Epidermal melanocyte (primary cell): ENCODE results near the gene CGRRF1.

Source experiments
- DNase-seq: peaks from one replicate; pipeline ENCODE4 v3.0.0; 2011; ENCODE audit warnings: low spot score; ENCODE audit not compliant: insufficient read length

CGRRF1 gene

DNA sequence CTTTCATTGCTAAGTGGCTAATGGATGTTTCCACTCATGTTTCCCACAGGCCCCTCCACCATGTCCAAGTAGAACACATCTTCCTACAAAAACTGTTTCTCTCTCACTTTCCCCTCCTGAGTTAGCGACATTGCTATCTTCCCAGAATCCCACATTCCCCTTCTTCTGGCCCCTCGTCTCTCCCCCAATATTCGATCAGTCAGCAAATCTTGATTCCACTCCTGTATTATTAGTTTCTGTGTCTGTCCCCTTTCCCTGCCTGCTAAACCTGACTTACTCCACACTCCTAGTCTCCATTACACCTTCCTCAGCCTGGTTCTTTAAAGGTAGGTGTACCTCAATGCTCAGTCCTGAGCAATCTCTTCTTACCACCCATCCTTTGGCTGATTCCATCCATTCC, 37.9 kb downstream of the CGRRF1 start:
- no peak for DNase-seq

GRCh38 chr14:54548491-54548890, 38.8 kb downstream of the CGRRF1 start:
- DNase-seq = no peak

DNA sequence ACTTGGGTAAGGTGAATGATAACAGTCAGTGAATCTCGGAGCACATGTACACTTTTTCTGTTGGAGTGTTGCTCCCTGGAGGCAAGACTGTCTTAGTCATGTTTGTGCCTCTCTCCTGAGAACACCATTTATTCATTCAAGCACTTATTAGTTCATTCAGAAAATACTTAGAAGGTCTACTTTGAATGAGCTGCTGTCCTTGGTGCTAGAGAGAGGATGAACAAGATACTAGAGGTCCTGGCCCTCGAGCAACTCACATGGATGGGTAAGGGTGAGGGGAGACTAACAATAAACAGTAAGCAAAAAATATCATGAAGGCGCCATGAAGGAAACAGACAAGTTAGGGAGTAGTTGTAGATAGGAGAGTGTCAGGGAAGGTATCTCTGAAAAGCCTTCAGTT, 40.2 kb downstream of the CGRRF1 start:
- DNase-seq = no peak

DNA sequence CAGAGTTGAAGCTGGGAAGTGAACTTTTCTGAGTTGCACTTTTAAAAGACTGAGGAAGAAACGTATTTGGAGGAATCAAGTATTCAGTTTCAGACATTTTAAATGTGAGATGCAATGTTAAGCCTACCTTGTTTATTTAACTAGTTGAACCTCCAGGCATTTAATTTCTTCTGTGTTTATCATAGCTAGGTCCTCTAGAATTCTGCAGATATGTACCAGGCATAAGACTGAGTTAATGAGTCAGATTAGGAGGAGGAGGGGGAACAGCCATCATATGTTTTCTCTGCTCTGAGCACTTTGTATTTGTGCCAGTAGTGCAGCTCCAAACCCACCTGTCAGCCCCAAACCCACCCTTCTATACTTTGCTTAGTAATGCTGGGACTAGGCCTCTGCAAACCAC, 40.8 kb downstream of the CGRRF1 start:
- no peak for DNase-seq

DNA sequence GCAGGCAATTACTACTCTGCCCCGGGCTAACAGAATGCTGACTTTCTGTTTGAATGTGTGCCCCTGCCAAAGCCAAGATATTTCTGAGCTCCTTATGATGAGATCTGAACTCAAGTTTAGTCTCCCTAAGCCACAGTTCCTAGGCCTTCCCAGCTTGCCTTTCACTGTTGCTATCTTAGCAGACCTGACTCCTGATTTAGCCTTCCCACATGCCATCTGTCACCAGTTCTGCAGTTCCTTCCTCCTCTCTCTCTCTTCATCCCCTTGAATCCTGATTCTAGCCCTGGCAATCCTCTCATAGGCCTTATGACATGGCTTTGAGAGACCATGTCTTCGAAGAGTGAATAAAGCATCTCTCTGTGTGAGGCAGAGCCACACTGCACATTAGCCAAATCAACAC, 44.7 kb downstream of the CGRRF1 start:
- no peak for DNase-seq

GRCh38 chr14:54555651-54556050, 45.9 kb downstream of the CGRRF1 start:
- no peak for DNase-seq

DNA sequence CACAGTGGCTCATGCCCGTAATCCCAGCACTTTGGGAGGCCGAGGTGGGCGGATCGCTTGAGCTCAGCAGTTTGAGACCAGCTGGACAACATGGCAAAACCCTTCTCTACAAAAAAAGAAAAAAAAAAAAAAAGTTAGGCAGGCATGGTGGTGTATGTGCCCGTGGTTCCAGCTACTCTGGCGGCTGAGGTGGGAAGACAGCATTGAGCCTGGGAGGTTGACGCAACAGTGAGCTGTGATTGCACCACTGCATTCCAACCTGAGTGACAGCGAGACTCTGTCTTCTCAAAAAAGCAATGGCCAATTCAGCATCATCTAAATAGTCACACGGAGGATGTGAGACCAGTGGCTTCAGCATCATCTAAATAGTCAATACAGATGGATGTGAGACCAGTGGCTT, 46.8 kb downstream of the CGRRF1 start:
- no peak for DNase-seq

GRCh38 chr14:54562334-54562733, 52.6 kb downstream of the CGRRF1 start:
- DNase-seq = no peak

DNA sequence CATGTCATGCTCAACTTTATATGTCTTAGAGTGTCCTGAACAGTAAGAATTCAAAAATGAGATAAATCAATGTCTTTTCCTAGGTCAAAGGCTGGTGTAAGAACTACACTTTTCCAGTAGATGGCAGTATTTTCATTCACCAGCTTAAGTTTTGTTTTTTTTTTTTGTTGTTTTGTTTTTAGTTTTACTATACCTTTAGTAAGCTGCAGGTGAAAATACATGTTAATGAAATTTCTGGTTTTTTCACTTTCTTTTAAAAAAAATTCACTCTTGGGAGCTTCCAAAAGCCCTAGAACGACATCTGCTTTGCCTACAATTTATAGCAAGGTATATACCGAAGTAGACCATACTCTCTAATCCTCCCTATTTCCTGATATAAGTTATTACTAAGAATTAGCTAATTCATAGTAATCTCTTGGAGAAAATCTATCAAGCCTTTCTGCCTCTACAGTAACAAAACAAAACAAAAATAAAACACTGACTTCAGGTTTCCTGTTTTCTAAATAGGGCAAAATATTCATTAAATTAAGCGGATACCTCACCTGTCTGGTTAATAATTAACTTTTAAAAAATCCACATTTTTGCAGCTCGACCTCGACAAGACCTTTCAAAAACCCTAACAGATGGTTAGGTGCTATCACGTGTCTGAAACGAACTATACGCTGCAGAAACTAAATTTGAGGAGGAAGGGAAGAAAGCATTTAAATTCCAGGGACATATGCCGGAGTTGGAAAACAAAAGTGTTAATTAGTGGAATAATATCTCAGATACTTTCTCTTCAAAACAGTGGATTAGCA, 54.6 kb downstream of the CGRRF1 start:
- no peak for DNase-seq

DNA sequence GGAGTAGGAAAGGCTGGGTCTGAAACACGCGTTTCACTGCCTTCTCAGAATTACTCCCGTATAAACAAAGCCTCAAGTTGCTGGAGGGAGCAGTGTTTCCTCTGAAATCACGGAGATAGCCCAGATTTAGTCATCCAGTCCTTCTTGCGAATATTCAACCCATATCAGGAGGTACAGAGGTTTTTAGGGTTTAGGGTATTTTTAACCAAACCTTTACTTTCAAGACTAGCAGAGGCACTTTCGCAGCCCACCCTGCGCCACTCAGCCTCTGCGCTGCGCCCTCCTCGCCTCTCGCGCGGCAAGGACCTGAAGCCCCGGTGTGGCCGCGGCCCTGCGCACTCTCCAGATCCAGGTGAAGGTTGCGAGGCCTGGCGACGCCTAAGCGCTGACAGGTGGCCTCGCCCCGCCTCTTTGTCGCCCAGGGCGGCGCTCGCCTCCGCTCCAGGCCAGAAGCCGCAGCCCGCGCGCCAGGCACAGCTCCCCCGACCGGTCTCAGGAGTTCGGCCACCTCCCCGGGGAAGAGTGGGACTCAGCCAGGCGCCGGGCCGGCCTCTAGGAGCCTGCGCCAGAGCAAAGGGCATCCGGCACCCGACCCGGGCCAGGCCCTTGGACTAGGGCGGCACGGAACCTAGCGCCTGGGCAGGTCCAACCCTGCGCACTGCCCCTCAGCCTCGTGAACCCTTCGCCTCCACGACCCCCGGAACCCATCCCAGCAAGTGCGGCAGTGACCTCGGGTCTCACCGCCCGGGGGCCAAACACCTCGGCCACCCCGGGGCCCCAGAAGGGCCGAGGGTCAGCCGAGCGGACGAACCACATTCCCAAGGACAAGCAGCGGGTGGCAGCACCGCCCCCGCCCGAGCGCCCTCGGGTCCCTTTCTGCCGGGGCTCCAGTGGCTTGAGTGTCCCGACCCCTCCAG, 55.4 kb downstream of the CGRRF1 start:
- DNase-seq = peak; percentile 38

- peak; percentile 83 for DNase-seq
Observed at GRCh38 chr14:54565785-54566409, 56.2 kb downstream of the CGRRF1 start.

- DNase-seq = peak; percentile 43
Observed at GRCh38 chr14:54566410-54567223, 56.9 kb downstream of the CGRRF1 start, which contains the start of gene SAMD4A. TSS of gene SAMD4A (plus strand) at chr14:54567128. CDS start at chr14:54567917, 789 bp downstream.

DNA sequence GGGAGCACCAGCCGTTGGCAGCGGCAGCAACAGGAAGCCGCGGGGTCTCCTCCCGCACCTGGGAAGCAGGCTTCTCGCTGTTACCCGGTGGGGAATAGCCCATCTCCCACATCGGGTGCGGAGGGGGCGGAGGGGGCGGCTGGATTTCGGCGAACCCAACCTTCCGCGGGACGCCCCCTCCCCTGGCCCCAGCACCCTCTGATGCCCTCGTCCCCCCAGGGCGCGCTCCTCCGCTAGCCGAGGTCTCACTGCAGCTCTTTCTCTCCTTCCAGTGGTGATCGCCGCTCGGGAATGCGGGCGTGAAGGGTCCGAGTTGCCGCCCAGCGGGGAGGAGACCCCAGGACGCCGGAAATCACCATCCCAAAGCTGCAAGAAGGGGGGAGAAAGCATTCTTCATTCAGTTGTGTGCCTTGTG, 57.5 kb downstream of the CGRRF1 start:
- DNase-seq = no peak

- DNase-seq = no peak
Observed at GRCh38 chr14:54567639-54568561, 58.2 kb downstream of the CGRRF1 start.

GRCh38 chr14:54568821-54569595, 59.3 kb downstream of the CGRRF1 start:
- no peak for DNase-seq

- no peak for DNase-seq
Observed at GRCh38 chr14:54570047-54570446, 60.3 kb downstream of the CGRRF1 start.

- DNase-seq = peak; percentile 61
Observed at GRCh38 chr14:54570631-54571415, 61.1 kb downstream of the CGRRF1 start.

DNA sequence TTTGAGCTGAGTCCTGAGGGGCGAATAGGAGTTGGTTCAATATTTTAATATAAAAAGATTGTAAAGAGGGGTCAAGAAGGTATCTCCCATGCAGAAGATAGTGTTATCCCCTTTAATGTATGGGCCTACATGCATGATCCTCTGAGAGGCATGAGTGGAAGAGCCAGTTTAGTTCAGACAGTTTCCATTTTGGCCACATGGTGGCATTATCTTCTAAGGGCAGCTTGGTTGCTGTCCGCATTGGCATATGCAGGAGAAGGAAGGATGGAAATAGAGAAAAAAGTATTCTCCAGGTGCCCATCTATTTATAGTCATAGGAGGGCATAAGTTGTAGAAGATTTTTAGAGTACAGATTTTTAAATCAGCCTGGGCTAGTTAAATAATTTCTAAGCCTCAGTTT, 62.6 kb downstream of the CGRRF1 start:
- no peak for DNase-seq
